Prostate gland (tissue), 2 donors: ENCODE measurements around the gene ZNG1F. TPM values are rescaled to one million over a fixed set of nuclear protein-coding genes. Genes with fewer than 3 reads are reported as not detected.
"Not testable (repeated sequence)": the region's sequence is repeated elsewhere in the genome, so short reads cannot be mapped to it uniquely, and the experiment has no call there.

Source experiments
- DNase-seq: peaks from one replicate; pipeline ENCODE4 v3.0.0-alpha.2; 2019; ENCODE audit warnings: low spot score
- H3K27ac ChIP-seq, 2 donors: fragments of 200-600 bp; sonication (generic); 2 replicates each; pipeline ENCODE4 v1.5.1; 2017 to 2019
- H3K27me3 ChIP-seq: fragments of 200-600 bp; sonication (generic); replicated peaks from 2 replicates; pipeline ENCODE4 v1.5.1; 2019; ENCODE audit not compliant: insufficient read depth
- H3K36me3 ChIP-seq, 2 donors: fragments of 200-600 bp; sonication (generic); 1 replicate in 1 of 2; 2 replicates in 1 of 2; pipeline versions ENCODE4 v1.5.1 to v1.8.1; 2017 to 2019
- H3K4me1 ChIP-seq: fragments of 200-600 bp; sonication (generic); replicated peaks from 2 replicates; pipeline ENCODE4 v1.5.1; 2019
- H3K4me3 ChIP-seq, 2 donors: fragments of 200-600 bp; sonication (generic); 2 replicates each; pipeline ENCODE4 v1.5.1; 2017 to 2019
- H3K9me3 ChIP-seq: fragments of 200-600 bp; sonication (generic); 2 replicates; pipeline ENCODE4 v1.5.1; 2017
- WGBS: methylation state at CpG from one replicate; pipeline ENCODE4 v1.1.5; 2018; 5-methylcytosine and 5-hydroxymethylcytosine counted together
- intact Hi-C: fragments of 100-400 bp; cut with DNase I; formaldehyde crosslinking; loops from one replicate; pipeline ENCODE4 v1.14.2; 2022
- total RNA-seq, 2 donors: library from RNA; depleted of rRNA; stranded (reverse); fragments of >200 nt; gene quantifications; one replicate each; pipeline ENCODE4 v1.1.0, GENCODE V29; 2016

ZNG1F gene
- total RNA-seq, 2 donors from 2014 or later, result 6.7 to 19.2 TPM

DNA sequence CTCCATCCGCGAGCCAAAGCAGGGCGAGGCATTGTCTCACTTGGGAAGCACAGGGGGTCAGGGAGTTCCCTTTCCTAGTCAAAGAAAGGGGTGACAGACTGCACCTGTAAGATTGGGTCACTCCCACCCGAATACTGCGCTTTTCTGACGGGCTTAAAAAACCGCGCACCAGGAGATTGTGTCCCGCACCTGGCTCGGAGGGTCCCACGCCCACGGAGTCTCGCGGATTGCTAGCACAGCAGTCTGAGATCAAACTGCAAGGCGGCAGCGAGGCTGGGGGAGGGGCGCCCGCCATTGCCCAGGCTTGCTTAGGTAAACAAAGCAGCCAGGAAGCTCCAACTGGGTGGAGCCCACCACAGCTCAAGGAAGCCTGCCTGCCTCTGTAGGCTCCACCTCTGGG is 39.0 kb downstream of the ZNG1F start:
- H3K4me1 ChIP-seq, H3K4me3 ChIP-seq, H3K27ac ChIP-seq, H3K27me3 ChIP-seq, H3K36me3 ChIP-seq, DNase-seq, intact Hi-C loops, H3K9me3 ChIP-seq: not testable (repeated sequence)
- no CpG with 5 or more reads among the region's 18 CpGs for WGBS

DNA sequence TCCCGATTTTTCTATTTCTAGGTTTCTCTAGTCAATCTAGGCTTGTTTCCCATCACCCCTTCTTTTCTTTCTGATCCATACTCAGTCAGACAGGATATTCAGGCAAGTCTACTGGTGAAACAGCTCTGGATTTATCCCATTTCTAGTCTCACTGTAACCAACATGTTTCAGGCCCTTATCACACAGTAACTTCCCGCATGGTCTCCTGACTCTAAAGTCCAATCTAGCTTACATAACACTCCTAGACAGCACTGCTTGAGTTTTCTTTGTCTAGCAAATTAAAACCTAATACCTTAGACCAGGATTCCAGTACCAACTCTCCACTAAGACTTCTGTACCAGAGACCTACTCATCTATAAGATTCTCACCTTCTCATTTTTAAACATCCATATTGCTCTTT is 47.2 kb downstream of the ZNG1F start:
- DNase-seq, H3K27me3 ChIP-seq, H3K9me3 ChIP-seq, H3K4me3 ChIP-seq, H3K27ac ChIP-seq, intact Hi-C loops, H3K36me3 ChIP-seq, H3K4me1 ChIP-seq: not testable (repeated sequence)
- WGBS, result 100% methylated on average over 2 of the region's 2 CpGs

DNA sequence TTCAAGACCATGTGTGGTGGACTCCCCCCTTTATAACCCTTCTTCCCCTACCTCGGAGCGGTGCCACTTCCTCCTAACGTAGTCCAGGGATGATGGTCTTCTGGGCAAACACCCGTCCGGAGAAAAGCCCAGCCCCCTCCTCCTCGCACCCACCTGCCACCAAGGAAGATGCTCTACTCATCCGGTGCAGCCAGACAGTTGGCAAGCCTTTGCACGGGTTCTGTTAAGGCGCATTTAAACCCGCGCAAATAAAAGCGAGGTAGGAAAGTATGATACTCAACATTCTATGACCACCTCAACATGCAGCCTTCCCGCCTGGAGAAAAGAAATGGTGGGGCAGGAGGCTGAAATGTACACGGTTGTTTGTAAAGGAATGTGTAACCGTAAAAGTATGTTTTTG is 60.5 kb downstream of the ZNG1F start, which contains the start of gene FOXD4L6:
FOXD4L6 (minus strand) TSS at position 101 of the 400 bp plus-strand sequence. CDS start 298 bp downstream, outside the sequence.
- H3K27me3 ChIP-seq, H3K36me3 ChIP-seq, intact Hi-C loops, H3K4me1 ChIP-seq, H3K4me3 ChIP-seq, H3K27ac ChIP-seq, DNase-seq, H3K9me3 ChIP-seq: not testable (repeated sequence)
- 100% methylated on average over 1 of the region's 15 CpGs for WGBS

DNA sequence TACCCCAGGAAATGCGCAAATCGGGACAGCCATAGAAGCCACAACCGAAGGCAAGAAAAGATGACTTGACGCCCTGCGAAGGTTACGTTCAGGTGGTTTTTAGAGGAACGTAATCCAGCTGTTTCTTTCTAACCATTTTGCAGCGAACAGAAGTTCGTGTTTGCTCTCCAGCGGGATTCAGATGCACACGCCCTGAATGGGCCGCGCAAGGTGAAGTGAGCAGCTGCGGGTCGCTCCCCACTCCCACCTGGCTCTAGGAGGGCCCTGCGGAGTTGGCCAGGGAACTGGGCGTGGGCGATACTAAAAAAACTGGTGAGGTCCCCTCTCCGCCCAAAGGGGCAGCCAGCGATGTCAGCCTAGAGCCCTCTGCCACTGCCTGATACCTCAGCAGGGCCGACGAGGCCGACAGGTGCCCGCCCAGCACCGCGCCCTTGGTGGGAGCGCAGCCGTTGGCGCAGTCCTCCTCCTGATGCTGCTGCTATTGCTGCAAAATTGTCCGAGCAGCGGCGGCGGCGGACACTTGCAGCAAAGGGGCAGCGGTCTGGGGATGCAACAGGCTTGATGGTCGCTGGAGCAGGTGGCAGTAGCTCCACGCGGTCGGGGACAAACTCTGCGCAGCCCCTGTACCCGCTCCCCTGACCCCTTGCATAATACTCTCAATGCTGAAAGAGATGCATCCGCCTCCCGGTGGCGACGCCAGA is 62.2 kb downstream of the ZNG1F start:
- H3K9me3 ChIP-seq, H3K4me3 ChIP-seq, H3K4me1 ChIP-seq, H3K27ac ChIP-seq, H3K27me3 ChIP-seq, DNase-seq, intact Hi-C loops, H3K36me3 ChIP-seq: not testable (repeated sequence)
- 8% methylated on average over 5 of the region's 45 CpGs for WGBS

DNA sequence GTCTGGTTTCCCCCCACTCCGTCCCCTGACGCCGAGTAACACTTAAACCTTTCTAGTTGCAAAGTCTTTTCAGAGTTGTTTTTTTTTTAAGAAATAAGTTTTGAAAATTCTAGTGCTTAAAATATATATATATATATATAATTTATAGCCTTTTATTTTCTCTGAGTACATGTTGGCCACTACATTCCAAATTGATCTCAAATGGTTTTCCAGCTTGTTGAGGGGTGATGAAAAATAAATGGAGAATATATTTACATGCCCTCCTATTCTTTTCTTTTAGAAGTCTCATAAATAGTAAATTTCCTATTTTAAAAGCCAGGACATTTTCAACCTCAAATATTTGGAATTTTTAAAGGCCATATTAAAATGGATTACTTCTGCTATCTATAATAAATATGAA is 63.2 kb downstream of the ZNG1F start:
- intact Hi-C loops, H3K27me3 ChIP-seq, DNase-seq, H3K36me3 ChIP-seq, H3K4me1 ChIP-seq, H3K27ac ChIP-seq, H3K9me3 ChIP-seq, H3K4me3 ChIP-seq: not testable (repeated sequence)
- WGBS, result 14% methylated on average over 3 of the region's 3 CpGs

DNA sequence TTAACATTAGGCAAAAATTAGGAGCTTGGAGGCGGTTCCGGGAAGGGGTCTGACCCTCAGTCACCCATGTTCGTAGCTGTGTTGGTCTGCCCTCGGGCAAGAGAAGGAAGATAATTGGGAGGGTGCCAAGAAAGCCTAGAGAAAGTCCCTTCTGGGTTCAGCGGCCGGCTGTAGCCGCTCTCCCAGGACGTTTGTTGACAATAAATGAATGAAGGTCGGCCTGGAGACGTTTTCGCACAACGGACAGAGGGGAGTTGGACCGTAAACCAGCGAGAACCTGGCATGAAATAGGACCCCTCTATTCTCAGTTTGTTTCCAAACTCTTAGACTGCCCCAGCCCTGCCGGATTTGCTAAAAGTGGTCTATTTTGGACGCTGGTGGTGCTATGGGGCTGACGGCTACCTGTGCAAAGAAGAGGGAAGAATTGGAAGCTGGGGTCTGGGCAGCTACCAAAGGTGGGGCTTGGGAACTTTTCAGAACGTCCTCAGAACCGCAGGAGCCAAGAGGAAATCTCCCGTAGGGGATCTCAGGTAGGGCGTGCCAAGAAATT is 63.9 kb downstream of the ZNG1F start:
- H3K4me3 ChIP-seq, H3K36me3 ChIP-seq, H3K4me1 ChIP-seq, intact Hi-C loops, H3K9me3 ChIP-seq, DNase-seq, H3K27ac ChIP-seq, H3K27me3 ChIP-seq: not testable (repeated sequence)
- WGBS, result no CpG with 5 or more reads among the region's 21 CpGs

DNA sequence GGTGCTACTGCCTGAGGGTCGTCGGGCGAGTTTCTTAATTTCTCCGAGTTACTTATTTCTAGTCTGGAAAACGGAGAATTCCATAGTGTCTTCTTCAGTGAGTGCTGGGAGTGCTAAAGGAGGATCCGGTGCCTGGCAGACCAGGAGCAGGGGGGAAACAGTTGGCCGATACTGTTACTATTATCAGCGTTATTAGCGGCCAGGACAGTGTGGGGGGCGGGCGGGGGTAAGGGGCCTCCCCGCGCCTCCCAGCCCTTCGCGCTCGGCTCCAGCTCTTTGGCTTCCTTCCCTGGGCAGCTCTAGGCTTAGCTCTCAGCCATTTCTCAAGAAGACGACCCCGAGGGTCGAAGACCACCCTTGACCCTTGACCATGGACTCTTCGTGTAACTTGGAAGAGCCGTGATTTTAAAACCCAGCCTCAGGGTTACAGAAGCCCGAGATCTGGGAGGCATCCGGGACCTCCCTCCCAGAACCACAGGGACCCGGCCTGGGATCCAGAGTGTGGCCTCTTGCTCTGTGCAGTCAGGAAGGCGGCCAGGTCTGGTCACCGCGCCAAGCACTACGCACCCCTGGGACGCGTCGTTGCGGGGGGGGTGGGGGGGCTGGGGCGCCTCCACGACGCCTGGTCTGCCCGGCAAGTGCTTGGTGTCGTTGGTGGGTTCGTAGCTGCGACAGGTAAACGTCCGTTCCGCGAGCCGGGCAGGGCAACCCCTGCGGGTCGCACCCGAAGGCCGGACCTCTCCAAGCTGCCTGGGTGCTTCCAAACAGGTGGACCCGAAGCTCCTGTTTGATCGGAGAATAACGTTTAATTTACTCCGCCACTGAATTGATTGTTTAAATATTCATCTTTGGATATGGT is 64.6 kb downstream of the ZNG1F start:
- intact Hi-C loops, H3K4me3 ChIP-seq, H3K27ac ChIP-seq, H3K4me1 ChIP-seq, H3K36me3 ChIP-seq, H3K9me3 ChIP-seq, DNase-seq, H3K27me3 ChIP-seq: not testable (repeated sequence)
- 23% methylated on average over 25 of the region's 52 CpGs for WGBS

DNA sequence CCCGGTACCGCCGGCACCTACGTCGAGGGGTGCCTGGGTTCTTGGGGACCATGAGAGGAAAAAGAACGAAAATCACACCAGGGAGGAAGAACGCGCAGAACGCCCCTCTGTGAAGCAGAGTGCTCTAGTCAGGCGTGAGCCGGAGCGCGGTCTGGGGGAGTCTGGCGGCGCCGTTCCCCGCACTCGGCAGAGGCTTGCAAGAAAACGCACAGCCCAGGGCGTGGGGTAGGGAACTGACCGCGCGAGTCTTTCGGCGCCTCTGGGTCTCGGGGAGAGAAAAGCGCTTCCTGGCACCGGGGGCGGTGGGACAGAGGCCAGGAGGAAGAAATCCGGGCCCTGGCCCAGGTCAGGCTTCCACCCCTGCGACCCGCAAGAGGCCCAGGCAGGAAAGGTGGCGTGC is 65.3 kb downstream of the ZNG1F start:
- H3K4me1 ChIP-seq, H3K36me3 ChIP-seq, DNase-seq, H3K9me3 ChIP-seq, H3K27ac ChIP-seq, H3K27me3 ChIP-seq, intact Hi-C loops, H3K4me3 ChIP-seq: not testable (repeated sequence)
- WGBS, result no CpG with 5 or more reads among the region's 33 CpGs

DNA sequence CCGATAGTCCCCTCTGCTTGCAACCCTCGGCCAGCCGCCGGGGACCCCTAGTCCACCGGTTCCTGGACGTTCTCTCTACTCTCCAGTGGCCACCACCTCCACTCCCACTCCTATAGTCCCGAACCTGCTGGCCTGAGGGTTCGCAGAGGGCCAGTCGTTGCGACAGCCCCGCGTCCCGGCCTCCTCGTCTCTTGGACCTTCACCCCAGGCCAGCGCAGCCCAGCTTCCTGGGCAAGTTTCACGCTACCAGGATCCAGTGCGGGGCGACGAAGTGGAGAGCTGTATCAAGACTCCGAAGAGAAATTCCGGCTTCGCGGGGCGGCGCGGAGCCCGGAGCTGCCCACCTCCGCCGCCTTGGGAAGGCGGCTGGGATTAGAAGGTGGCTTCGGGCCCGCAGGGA is 65.7 kb downstream of the ZNG1F start:
- DNase-seq, H3K27ac ChIP-seq, H3K9me3 ChIP-seq, H3K36me3 ChIP-seq, H3K4me3 ChIP-seq, H3K4me1 ChIP-seq, intact Hi-C loops, H3K27me3 ChIP-seq: not testable (repeated sequence)
- no CpG with 5 or more reads among the region's 32 CpGs for WGBS

DNA sequence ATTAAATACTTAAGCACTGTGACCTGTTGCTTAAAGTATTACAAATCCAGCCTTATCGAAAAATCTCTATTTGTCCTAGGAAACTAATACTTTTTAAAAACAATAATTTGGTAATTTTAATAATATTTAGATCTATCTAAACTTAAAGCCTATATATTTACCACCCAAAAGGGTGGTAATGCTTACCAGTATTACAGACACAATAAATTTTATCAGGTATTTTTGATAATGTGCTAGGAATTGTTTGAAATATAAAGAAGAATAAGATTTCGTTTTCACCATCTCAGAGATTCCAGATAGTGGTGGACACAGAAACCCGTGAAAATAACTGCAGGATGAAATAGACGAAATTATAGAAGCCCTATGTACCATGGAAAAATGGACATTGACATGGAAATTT is 68.4 kb downstream of the ZNG1F start:
- H3K4me3 ChIP-seq, H3K36me3 ChIP-seq, DNase-seq, H3K27ac ChIP-seq, H3K4me1 ChIP-seq, H3K27me3 ChIP-seq, H3K9me3 ChIP-seq, intact Hi-C loops: not testable (repeated sequence)
- WGBS, result 27% methylated on average over 4 of the region's 4 CpGs

DNA sequence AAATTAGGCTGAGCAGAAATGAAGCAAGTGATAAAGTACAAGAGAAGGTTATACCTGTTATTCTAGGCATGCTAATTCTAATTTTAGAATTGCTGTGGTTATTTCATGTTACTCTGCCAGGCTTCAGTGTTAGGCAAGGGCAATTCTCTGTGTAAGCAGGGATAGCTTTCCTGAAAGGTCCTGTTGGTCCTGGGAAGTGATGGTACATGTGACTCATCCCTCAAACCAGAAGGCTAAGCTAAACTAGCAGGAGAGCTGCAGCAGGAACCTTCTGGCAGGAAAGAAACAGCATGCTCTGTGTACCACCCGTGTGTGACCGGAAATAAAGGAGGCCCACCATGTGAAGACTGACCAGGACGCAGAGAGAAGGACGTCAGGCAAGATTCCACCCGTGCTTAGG is 69.4 kb downstream of the ZNG1F start:
- H3K36me3 ChIP-seq, H3K4me1 ChIP-seq, H3K27me3 ChIP-seq, intact Hi-C loops, H3K9me3 ChIP-seq, DNase-seq, H3K27ac ChIP-seq, H3K4me3 ChIP-seq: not testable (repeated sequence)
- WGBS, result no CpG with 5 or more reads among the region's 5 CpGs

DNA sequence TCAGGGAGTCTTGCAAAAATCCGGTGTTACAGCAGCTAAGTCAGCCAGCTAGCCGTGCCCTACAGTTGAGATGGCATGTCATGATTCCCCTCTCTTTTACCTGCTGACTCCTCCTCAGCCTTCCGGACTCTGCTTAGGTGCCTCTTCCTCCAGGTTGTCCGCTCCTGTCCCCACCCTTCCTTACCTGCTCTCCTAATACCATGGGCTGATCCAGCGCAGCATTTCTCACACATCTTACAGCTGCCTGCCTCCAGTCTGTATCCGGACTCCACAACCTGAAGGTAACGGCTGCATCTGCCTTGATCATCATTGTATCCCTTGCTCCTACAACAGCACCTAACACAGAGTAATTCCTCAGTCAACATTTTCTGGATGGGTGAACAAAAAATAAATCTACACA is 69.8 kb downstream of the ZNG1F start:
- WGBS, result 31% methylated on average over 7 of the region's 7 CpGs
- H3K4me3 ChIP-seq, intact Hi-C loops, DNase-seq, H3K4me1 ChIP-seq, H3K27ac ChIP-seq, H3K9me3 ChIP-seq, H3K27me3 ChIP-seq, H3K36me3 ChIP-seq: not testable (repeated sequence)
